ENCODE data around the gene NRL.

- TF ChIP-seq HNF4A (conservative IDR thresholded peaks at IDR 0.05) (no peak), CTCF (IDR thresholded peaks at IDR 0.05; ENCODE audit: low read depth, low read length, missing input control) (no peak), YY1 (IDR thresholded peaks at IDR 0.05) (no peak), JUND (IDR thresholded peaks at IDR 0.05) (no peak), MAX (IDR thresholded peaks at IDR 0.05) (no peak), RAD21 (IDR thresholded peaks at IDR 0.05) (no peak)
These were observed 29.5 kb downstream of the NRL start for GRCh38 chr14:24085215-24085614.
